GM23338 (cell line): Measurements from ENCODE around the gene CDCA5. TPM values are rescaled to one million over a fixed set of nuclear protein-coding genes. Genes with fewer than 3 reads are reported as not detected.

ENCODE experiments used
- ATAC-seq: fragments of 200-7000 bp; cut with Tn5 transposase; 3 replicates; pipeline ENCODE4 v1.9.1; 2020
- DNase-seq: peaks from one replicate; pipeline ENCODE4 v3.0.0-alpha.2; 2015; ENCODE audit warnings: low spot score
- H2AFZ ChIP-seq: fragments of 200-600 bp; sonication (generic); 2 replicates; pipeline ENCODE4 v1.8.0; 2016; ENCODE audit warnings: antibody characterized with exemption, mild to moderate bottlenecking, moderate library complexity
- H3F3A ChIP-seq: fragments of 200-600 bp; sonication (generic); replicated peaks from 2 replicates; pipeline ENCODE4 v1.8.0; 2017; ENCODE audit warnings: antibody characterized with exemption, mixed run types, low read depth
- H3K27ac ChIP-seq: fragments of 200-600 bp; sonication (generic); 2 replicates; pipeline ENCODE4 v1.6.1; 2016; ENCODE audit warnings: low read depth
- H3K27me3 ChIP-seq: fragments of 200-600 bp; sonication (generic); 2 replicates; pipeline ENCODE4 v1.8.0; 2016; ENCODE audit warnings: mild to moderate bottlenecking, mixed run types, moderate library complexity; ENCODE audit not compliant: insufficient read depth
- H3K36me3 ChIP-seq: fragments of 200-600 bp; sonication (generic); 2 replicates; pipeline ENCODE4 v1.8.0; 2016; ENCODE audit warnings: mild to moderate bottlenecking; ENCODE audit not compliant: insufficient read depth
- H3K4me1 ChIP-seq: fragments of 200-600 bp; sonication (generic); 2 replicates; pipeline ENCODE4 v1.8.0; 2016; ENCODE audit warnings: mild to moderate bottlenecking, moderate library complexity; ENCODE audit not compliant: insufficient read depth
- H3K4me2 ChIP-seq: fragments of 200-600 bp; sonication (generic); 2 replicates; pipeline ENCODE4 v1.7.1; 2017; ENCODE audit warnings: mixed run types
- H3K4me3 ChIP-seq: fragments of 200-600 bp; sonication (generic); 2 replicates; pipeline ENCODE4 v1.6.1; 2016; ENCODE audit warnings: mixed run types
- H3K79me2 ChIP-seq: fragments of 200-600 bp; sonication (generic); replicated peaks from 2 replicates; pipeline ENCODE4 v1.8.0; 2017; ENCODE audit warnings: mild to moderate bottlenecking; ENCODE audit not compliant: insufficient read depth
- H3K9me2 ChIP-seq: fragments of 200-600 bp; sonication (generic); 2 replicates; pipeline ENCODE4 v1.8.0; 2017; ENCODE audit not compliant: insufficient read depth
- H4K20me1 ChIP-seq: fragments of 200-600 bp; sonication (generic); replicated peaks from 2 replicates; pipeline ENCODE4 v1.8.0; 2017; ENCODE audit warnings: mild to moderate bottlenecking; ENCODE audit not compliant: insufficient read depth
- H3K27ac Mint-ChIP-seq: 2 replicates; pipeline ENCODE4 v1.8.0; 2020; ENCODE audit warnings: inconsistent platforms, mild to moderate bottlenecking, moderate library complexity, mixed read lengths
- H3K27me3 Mint-ChIP-seq: 3 replicates; pipeline ENCODE4 v1.8.0; 2022; ENCODE audit warnings: low read depth, mild to moderate bottlenecking, moderate library complexity, mixed read lengths, inconsistent platforms; ENCODE audit not compliant: insufficient read depth, poor library complexity
- H3K36me3 Mint-ChIP-seq: 3 replicates; pipeline ENCODE4 v1.8.0; 2021; ENCODE audit warnings: low read depth, mild to moderate bottlenecking, inconsistent platforms, moderate library complexity, mixed read lengths
- H3K4me1 Mint-ChIP-seq: 3 replicates; pipeline ENCODE4 v1.8.0; 2020; ENCODE audit warnings: mild to moderate bottlenecking, inconsistent platforms, mixed read lengths
- H3K4me3 Mint-ChIP-seq: 3 replicates; pipeline ENCODE4 v1.8.0; 2021; ENCODE audit warnings: moderate library complexity, mild to moderate bottlenecking, inconsistent platforms, mixed read lengths
- H3K9me3 Mint-ChIP-seq: 3 replicates; pipeline ENCODE4 v1.8.0; 2020; ENCODE audit warnings: moderate library complexity, mild to moderate bottlenecking, inconsistent platforms, mixed read lengths
- CREB1 ChIP-seq: fragments of 250-450 bp; sonication (Bioruptor Pico); IDR thresholded peaks from 2 replicates; pipeline ENCODE4 v1.5.0; 2020; ENCODE audit warnings: low read depth, mild to moderate bottlenecking, moderate library complexity
- NANOG ChIP-seq: IDR thresholded peaks from 2 replicates; pipeline ENCODE4 v1.6.1; 2016; ENCODE audit warnings: antibody characterized with exemption, borderline replicate concordance
- ZNF114 ChIP-seq: fragments of 250-450 bp; sonication (Bioruptor Pico); IDR thresholded peaks from 2 replicates; pipeline ENCODE4 v1.5.0; 2020; ENCODE audit warnings: mild to moderate bottlenecking, moderate library complexity
- polyA plus RNA-seq: library from polyadenylated mRNA; unstranded; fragments of >200 nt; fragmentation: Nextera tagmentation; extraction: Ambion mirVana; gene quantifications from 2 replicates; pipeline ENCODE4 v1.2.1, GENCODE V29; 2016
- total RNA-seq: library from RNA; depleted of rRNA; stranded (reverse); fragments of >200 nt; shearing (Covaris generic); gene quantifications from 2 replicates; pipeline ENCODE4 v1.2.3, GENCODE V29; 2014
- TF ChIP-seq, protein P1 (sequence below): IDR thresholded peaks from 2 replicates; pipeline ENCODE4 v1.6.1; 2016; ENCODE audit warnings: antibody characterized with exemption
- TF ChIP-seq, protein P2 (sequence below), 2 experiments: fragments of 200-600 bp in 1 of 2; sonication (generic) in 1 of 2; conservative IDR thresholded peaks; 2 replicates each; pipeline versions ENCODE4 v1.5.1 to v1.6.1; 2016 to 2017; ENCODE audit warnings: antibody characterized with exemption in 2 of 2, low read depth in 2 of 2, mild to moderate bottlenecking in 2 of 2, moderate library complexity in 1 of 2
- TF ChIP-seq, protein P3 (sequence below): IDR thresholded peaks from one replicate; pipeline ENCODE4 v1.6.1; 2018; ENCODE audit warnings: antibody characterized with exemption; ENCODE audit not compliant: unreplicated experiment

CDCA5 gene
- total and polyA plus RNA-seq, 2 experiments from 2014 or later: 53.3 to 70.9 TPM

DNA sequence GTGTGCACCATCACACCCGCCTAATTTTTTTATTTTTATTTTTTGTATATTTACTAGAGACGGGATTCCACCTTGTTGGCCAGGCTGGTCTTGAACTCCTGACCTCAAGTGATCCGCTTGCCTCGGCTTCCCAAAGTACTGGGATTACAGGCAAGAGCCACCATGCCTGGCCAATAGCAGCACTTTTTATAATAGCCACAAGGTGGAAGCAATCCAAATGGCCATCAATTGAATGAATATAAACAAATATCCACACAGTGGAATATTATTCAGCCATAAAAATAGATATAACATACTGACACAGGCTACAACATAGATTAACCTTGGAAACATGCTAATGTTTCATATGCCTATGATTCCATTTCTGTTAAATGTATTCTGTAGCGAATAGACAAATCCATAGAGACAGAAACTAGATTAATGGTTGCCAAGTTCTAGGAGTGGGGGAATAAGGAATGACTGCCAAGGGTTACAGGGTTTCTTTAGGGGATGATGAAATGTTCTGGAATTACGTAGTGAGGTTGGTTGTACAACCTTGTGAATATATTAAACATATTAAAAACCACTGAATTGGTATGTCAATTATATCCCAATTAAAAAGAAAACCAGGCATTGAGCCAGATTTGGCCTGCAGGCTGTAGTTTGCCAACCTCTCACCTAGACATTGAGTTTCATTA is 17.0 kb upstream of the CDCA5 start:
- Histone ChIP-seq H3K27me3 (no peaks in the 10 kb centered on the region), H3K36me3 (peaks cover 7% of the 10 kb centered on the region; the same call in 1 of the 2 replicates), H3K4me3 (no peak overlapping the region), H3K79me2 (peaks cover 46% of the 10 kb centered on the region), H3K9me2 (no peaks in the 10 kb centered on the region), H3K4me2 (no peak overlapping the region), H3K4me1 (peaks cover 6% of the 10 kb centered on the region), H4K20me1 (peaks cover 2% of the 10 kb centered on the region; the same call in 1 of the 2 replicates), H3K27ac (no peak overlapping the region), H3F3A (0 out of 2 replicates have a peak, but pooled peaks cover 5% of the 10 kb centered on the region), H2AFZ (no peak overlapping the region)
- Mint-ChIP-seq H3K4me3 (no peak overlapping the region), H3K36me3 (peaks cover 4% of the 10 kb centered on the region), H3K27ac (no peak overlapping the region), H3K9me3 (no peaks in the 10 kb centered on the region), H3K4me1 (peaks cover under 1% of the 10 kb centered on the region; the same call in 2 of the 3 replicates), H3K27me3 (peaks cover 3% of the 10 kb centered on the region)
- ATAC-seq: no peak
- TF ChIP-seq, protein P1, sequence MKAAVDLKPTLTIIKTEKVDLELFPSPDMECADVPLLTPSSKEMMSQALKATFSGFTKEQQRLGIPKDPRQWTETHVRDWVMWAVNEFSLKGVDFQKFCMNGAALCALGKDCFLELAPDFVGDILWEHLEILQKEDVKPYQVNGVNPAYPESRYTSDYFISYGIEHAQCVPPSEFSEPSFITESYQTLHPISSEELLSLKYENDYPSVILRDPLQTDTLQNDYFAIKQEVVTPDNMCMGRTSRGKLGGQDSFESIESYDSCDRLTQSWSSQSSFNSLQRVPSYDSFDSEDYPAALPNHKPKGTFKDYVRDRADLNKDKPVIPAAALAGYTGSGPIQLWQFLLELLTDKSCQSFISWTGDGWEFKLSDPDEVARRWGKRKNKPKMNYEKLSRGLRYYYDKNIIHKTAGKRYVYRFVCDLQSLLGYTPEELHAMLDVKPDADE: no peak
- TF ChIP-seq, protein P2, sequence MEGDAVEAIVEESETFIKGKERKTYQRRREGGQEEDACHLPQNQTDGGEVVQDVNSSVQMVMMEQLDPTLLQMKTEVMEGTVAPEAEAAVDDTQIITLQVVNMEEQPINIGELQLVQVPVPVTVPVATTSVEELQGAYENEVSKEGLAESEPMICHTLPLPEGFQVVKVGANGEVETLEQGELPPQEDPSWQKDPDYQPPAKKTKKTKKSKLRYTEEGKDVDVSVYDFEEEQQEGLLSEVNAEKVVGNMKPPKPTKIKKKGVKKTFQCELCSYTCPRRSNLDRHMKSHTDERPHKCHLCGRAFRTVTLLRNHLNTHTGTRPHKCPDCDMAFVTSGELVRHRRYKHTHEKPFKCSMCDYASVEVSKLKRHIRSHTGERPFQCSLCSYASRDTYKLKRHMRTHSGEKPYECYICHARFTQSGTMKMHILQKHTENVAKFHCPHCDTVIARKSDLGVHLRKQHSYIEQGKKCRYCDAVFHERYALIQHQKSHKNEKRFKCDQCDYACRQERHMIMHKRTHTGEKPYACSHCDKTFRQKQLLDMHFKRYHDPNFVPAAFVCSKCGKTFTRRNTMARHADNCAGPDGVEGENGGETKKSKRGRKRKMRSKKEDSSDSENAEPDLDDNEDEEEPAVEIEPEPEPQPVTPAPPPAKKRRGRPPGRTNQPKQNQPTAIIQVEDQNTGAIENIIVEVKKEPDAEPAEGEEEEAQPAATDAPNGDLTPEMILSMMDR (conservative IDR thresholded peaks at IDR 0.05; ENCODE audit: low read depth in 2 of 2): peak; percentile 13 to 37; a peak in 2 of 4 replicates
- TF ChIP-seq NANOG (no peak), CREB1 (CRISPR knock-in tag) (no peak)
- TF ChIP-seq, protein P3, sequence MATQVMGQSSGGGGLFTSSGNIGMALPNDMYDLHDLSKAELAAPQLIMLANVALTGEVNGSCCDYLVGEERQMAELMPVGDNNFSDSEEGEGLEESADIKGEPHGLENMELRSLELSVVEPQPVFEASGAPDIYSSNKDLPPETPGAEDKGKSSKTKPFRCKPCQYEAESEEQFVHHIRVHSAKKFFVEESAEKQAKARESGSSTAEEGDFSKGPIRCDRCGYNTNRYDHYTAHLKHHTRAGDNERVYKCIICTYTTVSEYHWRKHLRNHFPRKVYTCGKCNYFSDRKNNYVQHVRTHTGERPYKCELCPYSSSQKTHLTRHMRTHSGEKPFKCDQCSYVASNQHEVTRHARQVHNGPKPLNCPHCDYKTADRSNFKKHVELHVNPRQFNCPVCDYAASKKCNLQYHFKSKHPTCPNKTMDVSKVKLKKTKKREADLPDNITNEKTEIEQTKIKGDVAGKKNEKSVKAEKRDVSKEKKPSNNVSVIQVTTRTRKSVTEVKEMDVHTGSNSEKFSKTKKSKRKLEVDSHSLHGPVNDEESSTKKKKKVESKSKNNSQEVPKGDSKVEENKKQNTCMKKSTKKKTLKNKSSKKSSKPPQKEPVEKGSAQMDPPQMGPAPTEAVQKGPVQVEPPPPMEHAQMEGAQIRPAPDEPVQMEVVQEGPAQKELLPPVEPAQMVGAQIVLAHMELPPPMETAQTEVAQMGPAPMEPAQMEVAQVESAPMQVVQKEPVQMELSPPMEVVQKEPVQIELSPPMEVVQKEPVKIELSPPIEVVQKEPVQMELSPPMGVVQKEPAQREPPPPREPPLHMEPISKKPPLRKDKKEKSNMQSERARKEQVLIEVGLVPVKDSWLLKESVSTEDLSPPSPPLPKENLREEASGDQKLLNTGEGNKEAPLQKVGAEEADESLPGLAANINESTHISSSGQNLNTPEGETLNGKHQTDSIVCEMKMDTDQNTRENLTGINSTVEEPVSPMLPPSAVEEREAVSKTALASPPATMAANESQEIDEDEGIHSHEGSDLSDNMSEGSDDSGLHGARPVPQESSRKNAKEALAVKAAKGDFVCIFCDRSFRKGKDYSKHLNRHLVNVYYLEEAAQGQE: no peak
- no peak for DNase-seq

DNA sequence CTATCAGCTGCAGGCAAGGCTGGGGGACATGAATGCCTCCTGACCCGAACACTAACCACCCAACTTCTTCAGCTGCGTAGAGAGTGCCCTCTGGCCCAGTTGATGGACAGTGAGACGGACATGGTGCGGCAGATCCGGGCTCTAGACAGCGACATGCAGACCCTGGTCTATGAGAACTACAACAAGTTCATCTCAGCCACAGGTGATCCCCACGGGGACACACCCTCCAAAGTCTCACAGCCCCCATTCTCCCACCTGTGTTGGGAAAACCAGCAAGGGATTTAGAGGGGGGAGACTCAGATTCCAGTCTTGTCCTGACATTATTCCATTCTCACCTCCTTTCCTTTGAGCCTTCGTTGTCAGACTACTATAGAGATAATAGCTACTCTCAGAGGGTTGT is 13.1 kb upstream of the CDCA5 start:
- Histone ChIP-seq H3K79me2 (peaks cover 27% of the 10 kb centered on the region), H3K4me1 (peaks cover 6% of the 10 kb centered on the region), H3K27me3 (no peaks in the 10 kb centered on the region), H3K4me3 (peak overlapping the region; percentile 96), H2AFZ (no peak overlapping the region), H3K36me3 (peaks cover 4% of the 10 kb centered on the region; the same call in 1 of the 2 replicates), H4K20me1 (no peaks in the 10 kb centered on the region; the same call in 1 of the 2 replicates), H3K27ac (no peak overlapping the region), H3F3A (0 out of 2 replicates have a peak, but pooled peaks cover 5% of the 10 kb centered on the region), H3K9me2 (no peaks in the 10 kb centered on the region), H3K4me2 (peak overlapping the region; percentile 70)
- DNase-seq (no peak), ATAC-seq (no peak)
- peaks cover 6% of the 10 kb centered on the region for H3K27me3 Mint-ChIP-seq
- peak overlapping the region; percentile 97 for H3K4me3 Mint-ChIP-seq
- peaks cover 2% of the 10 kb centered on the region; the same call in 2 of the 3 replicates for H3K4me1 Mint-ChIP-seq
- TF ChIP-seq ZNF114 (CRISPR knock-in tag): no peak
- TF ChIP-seq, protein P1: no peak
- TF ChIP-seq, protein P3: no peak
- TF ChIP-seq, protein P2 (conservative IDR thresholded peaks at IDR 0.05; ENCODE audit: low read depth in 2 of 2): no peak
- H3K9me3 Mint-ChIP-seq: no peaks in the 10 kb centered on the region
- peaks cover 4% of the 10 kb centered on the region; the same call in 2 of the 3 replicates for H3K36me3 Mint-ChIP-seq
- H3K27ac Mint-ChIP-seq: no peak overlapping the region
